Measurements from ENCODE around the gene PRRT2.

Gene PRRT2

DNA sequence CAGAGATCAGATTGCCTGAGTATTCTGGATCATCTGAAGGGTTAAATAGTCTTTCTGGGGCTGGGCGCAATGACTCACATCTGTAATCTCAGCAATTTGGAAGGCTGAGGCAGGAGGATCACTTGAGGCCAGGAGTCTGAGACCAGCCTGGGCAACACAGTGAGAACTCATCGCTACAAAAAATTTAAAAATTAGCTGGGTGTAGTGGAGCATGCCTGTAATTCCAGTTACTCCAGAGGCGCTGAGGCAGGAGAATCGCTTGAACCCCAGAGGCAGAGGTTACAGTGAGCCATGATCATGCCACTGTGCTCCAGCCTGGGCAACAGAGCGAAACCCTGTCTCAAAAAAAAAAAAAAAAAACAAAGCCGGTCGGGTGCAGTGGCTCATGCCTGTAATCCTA lies 23.9 kb downstream of the PRRT2 start:
- no peak for DNase-seq

GRCh38 chr16:29836623-29837022 lies 24.6 kb downstream of the PRRT2 start:
- no peak for DNase-seq

DNA sequence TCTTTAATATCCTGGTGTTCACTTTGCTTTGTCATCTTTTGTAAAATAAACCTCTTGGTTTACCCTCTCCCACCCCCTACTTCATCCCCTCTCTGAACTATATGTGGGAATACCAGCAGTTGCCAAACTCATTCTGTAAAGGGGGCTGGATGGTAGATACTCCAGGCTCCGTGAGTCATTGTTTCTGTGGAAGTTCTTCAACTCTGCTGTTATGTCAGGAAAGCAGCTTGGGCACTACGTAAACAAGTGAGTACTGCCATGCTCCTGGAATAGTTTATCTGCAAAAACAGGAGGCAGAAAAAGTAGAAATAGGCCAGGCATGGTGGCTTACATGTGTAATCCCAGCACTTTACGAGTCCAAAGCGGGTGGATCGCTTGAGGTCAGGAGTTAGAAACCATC lies 25.8 kb downstream of the PRRT2 start:
- DNase-seq: no peak

DNA sequence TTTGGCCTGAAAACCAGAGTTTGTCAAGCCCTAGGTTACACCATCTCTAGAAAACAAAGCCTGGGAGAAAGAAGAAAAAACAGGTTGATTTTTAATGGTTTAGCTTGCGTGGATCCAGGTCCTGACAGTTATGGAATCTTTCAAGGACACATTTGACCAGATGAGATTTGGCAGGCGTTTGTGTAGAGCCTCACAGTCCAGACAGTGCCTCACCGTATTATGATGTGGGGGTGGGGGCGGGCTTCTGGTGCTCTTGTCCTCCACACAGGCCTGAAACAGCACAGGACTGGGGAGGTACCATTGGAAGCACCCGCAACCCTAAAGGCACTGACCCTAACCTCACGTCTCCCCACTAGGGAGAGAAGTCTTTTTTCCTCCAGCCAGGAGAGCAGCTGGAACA lies 27.8 kb downstream of the PRRT2 start:
- DNase-seq: no peak

DNA sequence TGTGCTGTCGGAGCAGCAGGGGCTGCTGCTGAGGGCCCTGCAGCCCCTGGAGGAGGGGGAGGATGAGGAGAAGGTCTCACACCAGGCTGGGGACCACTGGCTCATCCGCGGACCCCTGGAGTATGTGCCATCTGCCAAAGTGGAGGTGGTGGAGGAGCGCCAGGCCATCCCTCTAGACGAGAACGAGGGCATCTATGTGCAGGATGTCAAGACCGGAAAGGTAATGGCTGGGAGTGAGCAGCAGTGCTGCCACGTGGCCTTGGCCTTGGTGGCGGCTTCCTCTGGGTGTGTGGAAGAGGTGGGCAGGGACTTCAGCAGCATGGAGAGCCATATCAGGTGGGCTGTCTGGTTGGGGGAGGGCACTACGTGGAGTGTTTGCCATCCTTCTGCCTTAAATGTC lies 28.2 kb downstream of the PRRT2 start:
- no peak for DNase-seq

DNA sequence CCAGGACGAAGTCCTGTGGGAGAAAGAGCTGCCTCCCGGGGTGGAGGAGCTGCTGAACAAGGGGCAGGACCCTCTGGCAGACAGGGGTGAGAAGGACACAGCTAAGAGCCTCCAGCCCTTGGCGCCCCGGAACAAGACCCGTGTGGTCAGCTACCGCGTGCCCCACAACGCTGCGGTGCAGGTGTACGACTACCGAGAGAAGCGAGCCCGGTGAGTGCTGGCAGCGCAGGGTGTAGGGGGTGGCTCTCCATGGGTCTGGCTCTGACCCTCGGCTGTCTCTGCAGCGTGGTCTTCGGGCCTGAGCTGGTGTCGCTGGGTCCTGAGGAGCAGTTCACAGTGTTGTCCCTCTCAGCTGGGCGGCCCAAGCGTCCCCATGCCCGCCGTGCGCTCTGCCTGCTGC lies 29.6 kb downstream of the PRRT2 start:
- no peak for DNase-seq

DNA sequence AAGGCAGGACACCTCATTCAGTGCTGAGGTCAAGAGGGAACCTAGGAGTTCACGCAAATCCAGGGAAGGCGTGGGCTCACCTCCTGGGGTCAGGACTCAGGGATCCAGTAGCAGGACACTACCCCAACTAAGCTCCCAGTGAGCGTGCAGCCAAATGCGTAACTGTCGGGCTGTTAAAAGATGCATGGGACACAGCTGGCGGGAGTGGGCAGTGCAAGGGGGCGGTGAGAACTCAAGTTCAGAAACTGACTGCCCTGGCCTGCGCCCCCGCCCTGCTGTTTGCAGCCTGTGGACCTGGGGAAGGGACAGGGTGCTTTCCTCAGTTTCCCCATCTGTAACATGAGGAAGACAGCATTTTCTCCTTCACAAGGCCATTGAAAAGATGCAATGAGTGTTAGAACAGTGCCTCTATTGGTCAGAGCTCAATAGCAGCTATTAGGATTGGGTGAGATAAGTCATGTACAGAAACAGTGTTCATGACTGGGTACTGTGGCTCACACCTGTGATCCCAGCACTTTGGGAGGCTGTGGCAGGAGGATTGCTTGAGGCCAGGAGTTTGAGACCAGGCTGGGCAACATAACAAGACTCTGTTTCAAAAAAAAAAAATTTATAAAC lies 30.8 kb downstream of the PRRT2 start:
- DNase-seq: no peak

- peak in 1 of 3 donors; percentile 16 for DNase-seq
Measured at GRCh38 chr16:29843931-29844330, 31.9 kb downstream of the PRRT2 start.

DNA sequence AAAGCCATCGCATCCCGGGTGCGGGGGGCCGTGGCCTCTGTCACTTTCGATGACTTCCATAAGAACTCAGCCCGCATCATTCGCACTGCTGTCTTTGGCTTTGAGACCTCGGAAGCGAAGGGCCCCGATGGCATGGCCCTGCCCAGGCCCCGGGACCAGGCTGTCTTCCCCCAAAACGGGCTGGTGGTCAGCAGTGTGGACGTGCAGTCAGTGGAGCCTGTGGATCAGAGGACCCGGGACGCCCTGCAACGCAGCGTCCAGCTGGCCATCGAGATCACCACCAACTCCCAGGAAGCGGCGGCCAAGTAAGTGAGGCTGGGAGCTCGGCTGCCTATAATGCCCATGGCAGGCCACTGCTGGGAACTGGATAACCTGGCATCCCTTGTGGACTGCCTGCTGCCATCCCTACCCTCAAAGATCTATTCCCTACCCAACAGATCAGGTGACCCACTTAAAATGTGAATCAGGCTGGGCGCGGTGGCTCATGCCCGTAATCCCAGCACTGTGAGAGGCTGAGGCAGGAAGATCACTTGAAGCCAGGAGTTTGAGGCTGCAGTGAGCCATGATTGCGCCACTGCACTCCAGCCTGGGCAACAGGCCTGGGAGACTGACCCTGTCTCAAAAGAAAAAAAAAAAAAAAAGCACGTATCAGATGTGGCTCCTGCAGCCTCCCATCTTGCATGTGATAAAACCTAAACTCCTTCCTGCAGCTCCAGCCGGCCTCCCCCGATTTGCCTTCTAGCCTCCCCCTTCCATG lies 32.8 kb downstream of the PRRT2 start:
- no peak for DNase-seq

GRCh38 chr16:29845656-29846055 lies 33.7 kb downstream of the PRRT2 start:
- no peak for DNase-seq

GRCh38 chr16:29848420-29849297 lies 36.7 kb downstream of the PRRT2 start:
- peak; percentile 77 to 89 (median 77) for DNase-seq

- DNase-seq: no peak
Measured at GRCh38 chr16:29849505-29849904, 37.5 kb downstream of the PRRT2 start.

DNA sequence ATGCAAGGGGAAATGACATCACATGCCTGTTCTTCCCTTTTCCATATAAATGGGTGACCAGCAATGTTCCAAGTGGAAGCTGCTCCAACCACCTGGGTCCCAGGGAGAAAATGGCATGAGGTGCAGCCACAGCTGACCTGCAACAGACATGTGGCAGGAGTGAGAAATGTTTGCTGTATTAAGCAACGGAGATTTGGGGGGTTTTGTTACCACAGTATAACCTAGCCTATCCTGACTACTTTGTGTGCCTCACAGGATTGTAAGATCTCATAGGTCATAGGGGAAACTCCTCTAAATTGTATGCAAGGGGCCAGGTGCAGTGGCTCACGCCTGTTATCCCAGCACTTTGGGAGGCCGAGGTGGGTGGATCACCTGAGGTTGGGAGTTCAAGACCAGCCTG lies 39.0 kb downstream of the PRRT2 start:
- DNase-seq: no peak

DNA sequence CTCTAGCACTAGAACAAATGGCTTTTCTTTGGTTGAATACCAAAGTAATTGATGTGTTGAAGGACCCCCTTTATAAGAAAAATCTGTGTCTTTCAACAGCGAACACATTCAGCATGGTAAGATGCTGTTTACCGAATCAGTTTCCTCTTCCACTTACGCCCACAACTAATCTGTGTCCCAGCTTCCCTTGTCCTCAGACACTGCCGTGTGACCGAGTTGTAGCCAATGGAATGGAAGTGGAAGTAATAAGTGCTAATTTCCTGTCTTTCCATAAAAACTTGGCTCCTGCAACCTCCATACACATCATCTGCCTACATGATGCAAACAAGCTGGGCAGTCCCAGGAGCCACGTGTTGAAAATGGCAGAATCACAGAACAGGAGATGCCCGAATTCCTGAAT lies 40.7 kb downstream of the PRRT2 start:
- DNase-seq: peak; percentile 51 to 69 (median 57)

DNA sequence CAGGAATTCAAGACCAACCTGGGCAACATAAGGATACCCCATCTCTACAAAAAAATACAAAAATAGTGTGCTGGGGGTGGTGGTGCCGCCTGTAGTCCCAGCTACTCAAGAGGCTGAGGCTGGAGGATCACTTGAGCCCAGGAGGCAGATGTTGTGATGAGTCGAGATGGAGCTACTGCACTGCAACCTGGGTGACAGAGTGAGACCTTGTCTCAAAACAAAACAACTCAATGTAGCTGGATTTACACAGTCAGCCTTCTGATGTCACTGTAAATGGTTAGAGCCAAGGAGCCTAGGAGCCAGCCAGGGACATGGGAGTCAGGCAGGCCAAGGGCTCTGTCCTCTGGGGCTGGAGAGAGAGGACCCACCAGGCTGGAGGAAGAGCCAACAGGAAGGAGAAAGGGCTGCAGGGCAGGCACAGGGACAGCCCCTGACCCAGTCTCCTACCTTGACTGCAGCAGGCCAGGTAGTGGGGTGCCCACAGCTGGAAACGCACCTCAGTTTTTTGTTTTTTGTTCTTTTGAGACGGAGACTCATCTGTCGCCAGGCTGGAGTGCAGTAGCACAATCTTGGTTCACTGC lies 42.6 kb downstream of the PRRT2 start:
- no peak for DNase-seq

- DNase-seq: peak in 1 of 3 donors; percentile 7
Measured at GRCh38 chr16:29857133-29857760, 45.3 kb downstream of the PRRT2 start.

DNA sequence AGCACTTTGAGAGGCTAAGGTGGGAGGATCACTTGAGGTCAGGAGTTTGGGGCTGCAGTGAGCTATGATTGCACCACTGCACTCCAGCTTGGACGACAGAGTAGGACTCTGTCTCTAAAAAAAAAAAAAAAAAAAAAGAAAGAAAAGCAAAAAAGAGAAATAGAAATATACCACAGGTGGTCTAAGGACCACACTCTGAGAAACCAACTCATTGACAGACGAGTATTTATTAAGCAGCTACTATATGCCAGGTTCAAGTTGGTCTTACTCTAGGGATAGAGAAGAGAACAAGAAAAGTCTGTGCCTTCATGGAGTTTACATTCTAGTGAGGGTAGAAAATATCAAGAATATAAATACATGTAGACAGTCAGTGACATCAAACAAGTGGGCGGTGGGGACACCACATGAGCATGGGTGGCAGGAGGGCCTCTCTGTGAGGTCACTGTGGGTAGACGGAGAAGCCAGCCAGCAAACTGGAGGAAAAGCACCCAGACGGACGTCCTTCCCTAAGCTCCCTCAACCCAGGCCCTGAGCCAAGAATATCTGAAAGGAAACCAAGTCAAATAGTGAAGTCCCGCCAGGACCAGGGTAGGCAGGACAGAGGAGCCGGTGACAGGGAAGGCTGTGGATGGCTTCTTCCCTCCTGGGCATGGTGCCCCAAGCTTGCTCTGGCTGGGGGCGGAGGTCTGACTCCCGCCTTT lies 46.3 kb downstream of the PRRT2 start:
- peak; percentile 63 to 78 (median 74) for DNase-seq

DNA sequence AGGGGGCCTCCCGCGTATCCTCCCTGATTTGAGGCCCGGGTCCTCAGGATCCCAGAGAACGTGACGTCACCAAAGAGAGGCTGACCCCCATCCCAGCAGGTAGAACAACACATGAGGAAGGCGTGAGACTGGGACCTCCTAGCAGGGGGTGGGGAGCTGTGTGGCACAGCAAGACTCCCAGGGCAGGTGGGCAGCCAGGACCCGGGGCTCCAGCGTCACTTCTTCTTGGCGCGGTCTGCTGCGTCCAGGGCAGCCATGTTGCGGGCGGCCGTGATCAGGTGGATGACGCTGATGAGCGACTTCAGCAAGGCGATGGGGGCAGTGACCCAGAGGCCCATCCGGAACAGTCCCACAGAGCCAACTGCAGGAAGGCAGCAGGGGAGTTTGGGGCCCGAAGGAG lies 47.0 kb downstream of the PRRT2 start:
- DNase-seq: no peak

GRCh38 chr16:29860218-29860617 lies 48.2 kb downstream of the PRRT2 start:
- DNase-seq: no peak

DNA sequence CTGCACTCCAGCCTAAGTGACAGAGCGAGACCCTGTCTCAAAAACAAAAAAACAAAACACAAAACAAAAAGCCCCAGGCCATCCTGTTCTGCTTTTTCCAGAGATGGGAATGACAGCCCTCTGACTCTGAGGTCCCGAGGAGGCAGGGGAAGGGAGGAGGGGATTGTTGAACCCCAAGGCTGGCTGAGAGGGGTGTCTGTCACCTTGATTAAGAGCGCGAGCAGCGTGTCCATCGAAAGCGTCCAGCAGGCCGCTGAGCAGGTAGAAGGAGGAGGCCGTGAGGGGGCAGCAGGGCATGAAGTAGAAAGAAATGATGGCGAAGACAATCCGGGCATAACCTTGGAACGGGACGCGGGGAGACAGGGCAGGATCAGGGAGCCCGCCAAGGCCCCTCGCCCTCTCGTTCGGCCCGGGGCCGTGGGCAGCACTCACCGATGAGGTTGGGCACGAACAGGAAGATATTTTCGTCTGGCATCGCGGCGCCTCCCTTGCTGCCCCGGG lies 50.4 kb downstream of the PRRT2 start:
- peak; percentile 20 to 42 (median 35) for DNase-seq

GRCh38 chr16:29862884-29863668 lies 51.1 kb downstream of the PRRT2 start, which contains the start of gene CDIPT:
CDIPT (minus strand) TSS chr16:29863226; CDS start chr16:29862857, 369 bp downstream.
- peak; percentile 97 to 98 (median 98) for DNase-seq

Measured in suppressor macrophage treated with lipopolysaccharide for 1 hour (primary cell).